ENCODE results near the gene GLS2.

- TF ChIP-seq POLR2A (IDR thresholded peaks at IDR 0.05): no peak
- no peak for TF ChIP-seq CTCF (IDR thresholded peaks at IDR 0.05 in 4 of 5, conservative IDR thresholded peaks at IDR 0.05 in 1 of 5)
Observed at GRCh38 chr12:56425940-56426438, 62.0 kb downstream of the GLS2 start.

Measured in gastrocnemius medialis (tissue), 4 donors.